GM12865 (cell line): ENCODE results near the gene SRC.

Experiments
- DNase-seq: peaks from one replicate; pipeline ENCODE4 v3.0.0; 2010; ENCODE audit warnings: low read depth
- H3K4me3 ChIP-seq: 2 replicates; pipeline ENCODE4 v1.5.1; 2011; ENCODE audit warnings: mild to moderate bottlenecking, low read depth, low read length, control low read depth
- CTCF ChIP-seq: IDR thresholded peaks from 2 replicates; pipeline ENCODE4 v1.5.1; 2011; ENCODE audit warnings: low read length, control low read depth, low read depth, inconsistent platforms; ENCODE audit not compliant: insufficient read depth; ENCODE audit errors: missing control alignments

Gene SRC

GRCh38 chr20:37378785-37379598, 33.1 kb downstream of the SRC start:
- DNase-seq, result no peak
- no peak overlapping the region for H3K4me3 ChIP-seq
- no peak for TF ChIP-seq CTCF

GRCh38 chr20:37379967-37380828, 34.3 kb downstream of the SRC start:
- TF ChIP-seq CTCF, result no peak
- H3K4me3 ChIP-seq, result no peak overlapping the region
- DNase-seq, result no peak

- no peak for TF ChIP-seq CTCF
- DNase-seq, result no peak
- H3K4me3 ChIP-seq, result no peak overlapping the region
Measured at GRCh38 chr20:37380864-37381579, 35.1 kb downstream of the SRC start.

GRCh38 chr20:37381621-37382471, 35.9 kb downstream of the SRC start:
- TF ChIP-seq CTCF, result no peak
- peak; percentile 50 for DNase-seq
- H3K4me3 ChIP-seq, result no peak overlapping the region

- DNase-seq, result no peak
- TF ChIP-seq CTCF, result no peak
- no peak overlapping the region for H3K4me3 ChIP-seq
Measured at GRCh38 chr20:37382482-37383120, 36.7 kb downstream of the SRC start.
